A673 (cell line): ENCODE results near the gene TRA2B. TPM values are rescaled to one million over a fixed set of nuclear protein-coding genes. Genes with fewer than 3 reads are reported as not detected.

Source experiments
- BruUV-seq: library from RNA; stranded (reverse); fragments of 400-500 nt; replicated peaks from 2 replicates; lab custom pipeline; 2021; lab: Mats Ljungman, UMichigan
- CTCF ChIA-PET: fragments of 300-600 bp; sonication (Branson Sonifier 250); formaldehyde crosslinking; loops from one replicate; lab custom pipeline; 2022; ENCODE audit warnings: antibody characterized with exemption; lab: Charles Lee
- POLR2A ChIA-PET: fragments of 300-600 bp; sonication (Branson Sonifier 250); formaldehyde crosslinking; loops from one replicate; lab custom pipeline; 2022; ENCODE audit warnings: antibody characterized with exemption; ENCODE audit not compliant: low non-redundant PET; lab: Charles Lee
- DNase-seq: peaks from one replicate; pipeline ENCODE4 v3.0.0-alpha.2; 2015; ENCODE audit warnings: low spot score
- H3K27ac ChIP-seq: fragments of 200-600 bp; sonication (generic); 2 replicates; pipeline ENCODE4 v1.5.1; 2016; ENCODE audit warnings: mixed run types, low read depth, mild to moderate bottlenecking, mixed read lengths, antibody characterized with exemption, low read length; ENCODE audit not compliant: poor library complexity, severe bottlenecking
- H3K27me3 ChIP-seq: fragments of 200-600 bp; sonication (generic); replicated peaks from 2 replicates; pipeline ENCODE4 v1.6.1; 2017; ENCODE audit warnings: mixed run types, low read depth, mild to moderate bottlenecking, mixed read lengths, antibody characterized with exemption, low read length; ENCODE audit not compliant: insufficient read depth, poor library complexity
- H3K36me3 ChIP-seq: fragments of 200-600 bp; sonication (generic); 2 replicates; pipeline ENCODE4 v1.6.1; 2016; ENCODE audit warnings: mixed run types, mild to moderate bottlenecking, mixed read lengths, antibody characterized with exemption, low read length; ENCODE audit not compliant: insufficient read depth, poor library complexity, severe bottlenecking
- H3K4me1 ChIP-seq: fragments of 200-600 bp; sonication (generic); 2 replicates; pipeline ENCODE4 v1.6.1; 2017; ENCODE audit warnings: mixed run types, mild to moderate bottlenecking, mixed read lengths, antibody characterized with exemption, low read length; ENCODE audit not compliant: insufficient read depth, poor library complexity, severe bottlenecking
- H3K4me3 ChIP-seq: fragments of 200-600 bp; sonication (generic); 2 replicates; pipeline ENCODE4 v1.5.1; 2016; ENCODE audit warnings: low read depth, mixed run types, mild to moderate bottlenecking, mixed read lengths, low read length; ENCODE audit not compliant: poor library complexity, severe bottlenecking
- H3K9me3 ChIP-seq: fragments of 200-600 bp; sonication (generic); 2 replicates; pipeline ENCODE4 v1.6.1; 2016; ENCODE audit warnings: mixed run types, low read depth, mild to moderate bottlenecking, mixed read lengths, antibody characterized with exemption, low read length; ENCODE audit not compliant: poor library complexity, severe bottlenecking
- CTCF ChIP-seq: fragments of 300-800, 200-600 bp; sonication (generic); conservative IDR thresholded peaks from 2 replicates; pipeline ENCODE4 v1.5.1; 2017; ENCODE audit warnings: low read depth, mild to moderate bottlenecking, antibody characterized with exemption, low read length, moderate library complexity, mixed read lengths
- EZH2 ChIP-seq: fragments of 200-600 bp; sonication (generic); IDR thresholded peaks from 2 replicates; pipeline ENCODE4 v1.6.1; 2017; ENCODE audit warnings: borderline replicate concordance, low read depth, mild to moderate bottlenecking, mixed read lengths, antibody characterized with exemption, low read length; ENCODE audit not compliant: poor library complexity, severe bottlenecking
- intact Hi-C: fragments of 100-400 bp; cut with micrococcal nuclease; formaldehyde crosslinking; loops from one replicate; pipeline ENCODE4 v1.10.0; 2022; ENCODE audit not compliant: unreplicated experiment
- total RNA-seq: library from RNA; stranded (reverse); gene quantifications from 2 replicates; pipeline ENCODE4 v1.2.3, GENCODE V29; 2021

The TRA2B gene
- total RNA-seq, 1 experiment from 2014 or later: 339 TPM

- no TSS peak for BruUV-seq
- ChIA-PET POLR2A (no interaction called here), CTCF (interaction anchor here (5.1 kb wide), 1 partner anchor 15 kb away, joined by 30 read pairs; no protein-coding TSS in a partner anchor)
- no peak for DNase-seq
- Histone ChIP-seq H3K27ac (no peak overlapping the region), H3K9me3 (no peaks in the 10 kb centered on the region), H3K36me3 (no peaks in the 10 kb centered on the region), H3K27me3 (no peaks in the 10 kb centered on the region), H3K4me1 (peaks cover 18% of the 10 kb centered on the region), H3K4me3 (no peak overlapping the region)
- TF ChIP-seq EZH2: no peak
- no peak for TF ChIP-seq CTCF
- intact Hi-C loops: no loop called here
These were observed 20.8 kb upstream of the TRA2B start for GRCh38 chr3:185958626-185959025.

GRCh38 chr3:185956244-185956643 is 18.4 kb upstream of the TRA2B start:
- intact Hi-C loops: no loop called here
- no peak for TF ChIP-seq CTCF
- no peak for TF ChIP-seq EZH2
- ChIA-PET POLR2A (no interaction called here), CTCF (no interaction called here)
- Histone ChIP-seq H3K4me1 (peaks cover 18% of the 10 kb centered on the region), H3K27ac (no peak overlapping the region), H3K27me3 (no peaks in the 10 kb centered on the region), H3K9me3 (no peaks in the 10 kb centered on the region), H3K36me3 (no peaks in the 10 kb centered on the region), H3K4me3 (no peak overlapping the region)
- DNase-seq: no peak
- no TSS peak for BruUV-seq

GRCh38 chr3:185954366-185954723 is 16.5 kb upstream of the TRA2B start:
- no peak overlapping the region for H3K4me3 ChIP-seq
- no TSS peak for BruUV-seq
- ChIA-PET POLR2A (interaction anchor here (1.0 kb wide), 1 partner anchor 16 kb away, joined by 5 read pairs; the partner anchor contains the start of gene TRA2B), CTCF (interaction anchor here (1.9 kb wide), 1 partner anchor 11 kb away, joined by 16 read pairs; no protein-coding TSS in a partner anchor)
- H3K9me3 ChIP-seq: no peaks in the 10 kb centered on the region
- no peaks in the 10 kb centered on the region for H3K36me3 ChIP-seq
- no peak for TF ChIP-seq CTCF
- no peak for TF ChIP-seq EZH2
- H3K27ac ChIP-seq: no peak overlapping the region
- H3K27me3 ChIP-seq: no peaks in the 10 kb centered on the region
- intact Hi-C loops: no loop called here
- H3K4me1 ChIP-seq: peaks cover 1% of the 10 kb centered on the region
- DNase-seq: no peak
